ENCODE results near the gene MT1E. TPM values are rescaled to one million over a fixed set of nuclear protein-coding genes. Genes with fewer than 3 reads are reported as not detected.
A peak's percentile ranks its signal among the peaks of the same experiment; 100 is the strongest.

MT1E gene
- polyA plus RNA-seq, 4 donors = 75.0 to 194 (median 119) TPM

- DNase-seq (peak in 1 of 2 donors; percentile 26), FAIRE-seq (no peak)
- H3K27me3 ChIP-seq (ENCODE audit: control insufficient read depth in 3 of 3, insufficient read depth in 3 of 3, low read length in 3 of 3) = no peaks in the 10 kb centered on the region
- peak overlapping the region; percentile 56 to 90 (median 62) for H3K27ac ChIP-seq (ENCODE audit: low read depth in 1 of 3, low read length in 2 of 3)
- peaks cover 2 to 26% (median 8%) of the 10 kb centered on the region in 3 donors for H3K4me1 ChIP-seq (ENCODE audit: control insufficient read depth in 3 of 3, insufficient read depth in 2 of 3, low read depth in 1 of 3, low read length in 2 of 3)
- no peaks in the 10 kb centered on the region for H3K9me3 ChIP-seq (ENCODE audit: control insufficient read depth in 2 of 2, insufficient read depth in 1 of 2, low read depth in 1 of 2, low read length in 1 of 2)
- WGBS, 3 donors = 0 to 1% (median 1%) methylated on average over 21 of the region's 21 CpGs
- H3K36me3 ChIP-seq (ENCODE audit: control insufficient read depth in 3 of 3, insufficient read depth in 2 of 3, low read depth in 1 of 3, low read length in 3 of 3) = no peaks in the 10 kb centered on the region
- H3K4me3 ChIP-seq (ENCODE audit: low read depth in 1 of 3, low read length in 3 of 3) = peak overlapping the region; percentile 51 to 66 (median 53)
Observed at GRCh38 chr16:56608876-56609462, 16.6 kb upstream of the MT1E start.

DNA sequence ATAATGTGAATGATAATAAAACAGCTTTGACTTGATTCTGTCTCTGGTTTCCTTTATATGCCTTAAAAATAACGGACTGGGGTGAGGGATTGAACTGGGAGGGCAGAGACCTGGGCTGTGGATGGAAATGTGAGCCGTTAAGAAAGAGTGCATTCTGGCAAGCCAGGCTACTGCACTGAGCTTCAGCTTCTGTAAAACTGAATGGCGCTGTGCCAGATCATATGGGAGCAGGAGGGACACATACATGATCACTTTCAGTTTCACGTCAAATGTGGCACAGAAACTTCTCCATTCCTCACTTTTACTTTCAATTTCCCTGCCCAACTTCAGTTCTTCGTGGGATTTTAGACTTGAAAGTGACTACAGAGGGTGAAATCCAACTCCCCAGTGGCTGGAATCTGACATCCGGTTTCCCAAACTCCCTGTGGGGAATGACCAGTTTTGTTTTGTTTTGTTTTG, 16.1 kb upstream of the MT1E start:
- H3K36me3 ChIP-seq (ENCODE audit: control insufficient read depth in 3 of 3, insufficient read depth in 2 of 3, low read depth in 1 of 3, low read length in 3 of 3) = no peaks in the 10 kb centered on the region
- peak overlapping the region; percentile 56 to 90 (median 62) for H3K27ac ChIP-seq (ENCODE audit: low read depth in 1 of 3, low read length in 2 of 3)
- H3K4me3 ChIP-seq (ENCODE audit: low read depth in 1 of 3, low read length in 3 of 3) = peak overlapping the region in 2 of 3 donors; percentile 51 to 66
- H3K9me3 ChIP-seq (ENCODE audit: control insufficient read depth in 2 of 2, insufficient read depth in 1 of 2, low read depth in 1 of 2, low read length in 1 of 2) = no peaks in the 10 kb centered on the region
- H3K27me3 ChIP-seq (ENCODE audit: control insufficient read depth in 3 of 3, insufficient read depth in 3 of 3, low read length in 3 of 3) = no peaks in the 10 kb centered on the region
- 0 to 1% (median 1%) methylated on average over 6 of the region's 6 CpGs for WGBS, 3 donors
- peaks cover 2 to 26% (median 8%) of the 10 kb centered on the region in 3 donors for H3K4me1 ChIP-seq (ENCODE audit: control insufficient read depth in 3 of 3, insufficient read depth in 2 of 3, low read depth in 1 of 3, low read length in 2 of 3)
- DNase-seq = peak; percentile 92 to 95
- no peak for FAIRE-seq

DNA sequence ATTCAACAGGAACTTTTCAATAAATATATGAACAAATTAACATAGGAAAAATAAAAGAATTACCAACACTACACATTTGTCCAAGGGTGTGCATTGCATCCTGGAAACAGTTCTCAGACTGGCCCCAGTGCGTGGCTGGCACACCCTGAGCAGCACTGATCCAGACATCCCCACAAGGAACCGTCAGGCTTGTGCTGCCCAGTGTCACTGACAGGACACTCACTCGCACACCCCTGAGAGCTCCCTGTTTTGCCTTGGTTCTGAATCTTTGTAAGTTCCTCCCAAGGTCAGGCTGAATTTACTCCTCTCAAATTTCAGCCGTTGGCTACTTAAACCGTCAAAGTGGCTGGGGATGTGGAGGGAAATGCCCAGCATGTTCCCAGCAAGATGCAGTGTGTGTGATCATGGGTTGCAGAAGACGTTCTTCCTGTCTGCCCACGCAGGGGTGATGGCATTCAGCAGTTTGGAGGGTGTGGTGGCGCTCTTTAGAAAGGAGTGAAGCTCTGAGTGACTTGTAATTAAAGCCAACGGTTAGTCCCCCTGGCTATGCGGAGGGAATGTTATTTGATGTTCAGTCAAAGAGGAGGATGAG, 15.5 kb upstream of the MT1E start:
- no peak for FAIRE-seq
- H3K4me3 ChIP-seq (ENCODE audit: low read depth in 1 of 3, low read length in 3 of 3) = peak overlapping the region in 1 of 3 donors; percentile 66

GRCh38 chr16:56610609-56611111, 14.9 kb upstream of the MT1E start:
- no peaks in the 10 kb centered on the region for H3K9me3 ChIP-seq (ENCODE audit: control insufficient read depth in 2 of 2, insufficient read depth in 1 of 2, low read depth in 1 of 2, low read length in 1 of 2)
- peak overlapping the region in 2 of 3 donors; percentile 79 to 96 for H3K27ac ChIP-seq (ENCODE audit: low read depth in 1 of 3, low read length in 2 of 3)
- WGBS, 3 donors = 35 to 47% (median 46%) methylated on average over 2 of the region's 2 CpGs
- H3K36me3 ChIP-seq (ENCODE audit: control insufficient read depth in 3 of 3, insufficient read depth in 2 of 3, low read depth in 1 of 3, low read length in 3 of 3) = no peaks in the 10 kb centered on the region
- H3K27me3 ChIP-seq (ENCODE audit: control insufficient read depth in 3 of 3, insufficient read depth in 3 of 3, low read length in 3 of 3) = no peaks in the 10 kb centered on the region
- FAIRE-seq = no peak
- peaks cover 2 to 26% (median 8%) of the 10 kb centered on the region in 3 donors for H3K4me1 ChIP-seq (ENCODE audit: control insufficient read depth in 3 of 3, insufficient read depth in 2 of 3, low read depth in 1 of 3, low read length in 2 of 3)
- no peak overlapping the region for H3K4me3 ChIP-seq (ENCODE audit: low read depth in 1 of 3, low read length in 3 of 3)
- no peak for DNase-seq

More for the DNA sequence above, 15.5 kb upstream of the MT1E start:
- H3K9me3 ChIP-seq (ENCODE audit: control insufficient read depth in 2 of 2, insufficient read depth in 1 of 2, low read depth in 1 of 2, low read length in 1 of 2) = no peaks in the 10 kb centered on the region
- H3K4me1 ChIP-seq (ENCODE audit: control insufficient read depth in 3 of 3, insufficient read depth in 2 of 3, low read depth in 1 of 3, low read length in 2 of 3) = peaks cover 2 to 26% (median 8%) of the 10 kb centered on the region in 3 donors
- peak overlapping the region; percentile 56 to 96 (median 79) for H3K27ac ChIP-seq (ENCODE audit: low read depth in 1 of 3, low read length in 2 of 3)
- 8 to 17% (median 9%) methylated on average over 10 of the region's 10 CpGs for WGBS, 3 donors
- H3K27me3 ChIP-seq (ENCODE audit: control insufficient read depth in 3 of 3, insufficient read depth in 3 of 3, low read length in 3 of 3) = no peaks in the 10 kb centered on the region
- peak; percentile 43 to 52 for DNase-seq
- H3K36me3 ChIP-seq (ENCODE audit: control insufficient read depth in 3 of 3, insufficient read depth in 2 of 3, low read depth in 1 of 3, low read length in 3 of 3) = no peaks in the 10 kb centered on the region

- Histone ChIP-seq H3K4me3 (ENCODE audit: low read depth in 1 of 3, low read length in 3 of 3) (no peak overlapping the region), H3K27ac (ENCODE audit: low read depth in 1 of 3, low read length in 2 of 3) (peak overlapping the region in 2 of 3 donors; percentile 17 to 96), H3K9me3 (ENCODE audit: control insufficient read depth in 2 of 2, insufficient read depth in 1 of 2, low read depth in 1 of 2, low read length in 1 of 2) (no peaks in the 10 kb centered on the region), H3K36me3 (ENCODE audit: control insufficient read depth in 3 of 3, insufficient read depth in 2 of 3, low read depth in 1 of 3, low read length in 3 of 3) (no peaks in the 10 kb centered on the region), H3K27me3 (ENCODE audit: control insufficient read depth in 3 of 3, insufficient read depth in 3 of 3, low read length in 3 of 3) (no peaks in the 10 kb centered on the region), H3K4me1 (ENCODE audit: control insufficient read depth in 3 of 3, insufficient read depth in 2 of 3, low read depth in 1 of 3, low read length in 2 of 3) (peaks cover 2 to 26% (median 8%) of the 10 kb centered on the region in 3 donors)
- no peak for DNase-seq
- 69 to 83% (median 83%) methylated on average over 2 of the region's 2 CpGs for WGBS, 3 donors
- no peak for FAIRE-seq
Observed at GRCh38 chr16:56611281-56611833, 14.2 kb upstream of the MT1E start.

DNA sequence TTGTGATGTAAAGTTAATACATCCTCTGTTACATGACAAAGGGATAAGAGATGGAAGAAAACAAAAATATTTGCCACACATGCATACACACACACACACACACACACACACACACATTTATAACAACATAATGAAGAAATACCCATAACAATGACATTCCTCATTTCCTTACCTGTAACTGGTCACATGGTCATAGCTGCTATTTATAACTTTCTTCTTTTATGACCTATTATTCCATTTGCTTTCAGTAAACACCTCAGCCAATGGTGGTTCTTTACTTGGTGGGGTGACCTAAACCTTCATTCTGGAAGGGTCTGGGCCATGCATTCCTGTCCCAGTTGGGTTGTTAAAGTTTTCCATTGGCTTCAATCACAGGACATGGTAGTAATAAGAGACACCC, 11.9 kb upstream of the MT1E start:
- Histone ChIP-seq H3K36me3 (ENCODE audit: control insufficient read depth in 3 of 3, insufficient read depth in 2 of 3, low read depth in 1 of 3, low read length in 3 of 3) (no peaks in the 10 kb centered on the region), H3K27ac (ENCODE audit: low read depth in 1 of 3, low read length in 2 of 3) (no peak overlapping the region), H3K27me3 (ENCODE audit: control insufficient read depth in 3 of 3, insufficient read depth in 3 of 3, low read length in 3 of 3) (peaks cover 0 to 19% (median 0%) of the 10 kb centered on the region in 3 donors), H3K4me3 (ENCODE audit: low read depth in 1 of 3, low read length in 3 of 3) (no peak overlapping the region), H3K4me1 (ENCODE audit: control insufficient read depth in 3 of 3, insufficient read depth in 2 of 3, low read depth in 1 of 3, low read length in 2 of 3) (peaks cover 2 to 24% (median 8%) of the 10 kb centered on the region in 3 donors), H3K9me3 (ENCODE audit: control insufficient read depth in 2 of 2, insufficient read depth in 1 of 2, low read depth in 1 of 2, low read length in 1 of 2) (no peaks in the 10 kb centered on the region)
- DNase-seq = no peak
- FAIRE-seq = no peak

DNA sequence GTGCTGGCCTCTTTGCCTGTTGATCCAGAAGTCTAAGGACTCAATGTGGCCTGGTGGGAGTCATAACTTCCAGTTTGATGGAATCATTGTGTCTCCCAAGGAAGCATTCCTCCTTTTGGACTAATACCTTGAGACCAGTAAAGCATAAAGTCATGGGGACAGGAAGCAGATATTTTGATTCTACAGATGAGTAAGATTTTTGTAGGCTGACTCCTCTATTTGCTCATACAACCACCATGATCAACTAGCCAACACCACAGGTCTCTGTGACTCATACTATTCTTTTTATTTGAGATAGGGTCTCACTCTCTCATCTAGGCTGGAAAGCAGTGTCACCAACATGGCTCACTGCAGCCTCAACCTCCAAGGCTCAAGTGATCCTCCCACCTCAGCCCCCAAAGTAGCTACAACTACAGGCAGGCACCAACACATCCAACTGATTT, 11.0 kb upstream of the MT1E start:
- H3K27me3 ChIP-seq (ENCODE audit: control insufficient read depth in 3 of 3, insufficient read depth in 3 of 3, low read length in 3 of 3) = peaks cover 0 to 22% (median 0%) of the 10 kb centered on the region in 3 donors
- DNase-seq = no peak
- H3K4me1 ChIP-seq (ENCODE audit: control insufficient read depth in 3 of 3, insufficient read depth in 2 of 3, low read depth in 1 of 3, low read length in 2 of 3) = peaks cover 2 to 15% (median 8%) of the 10 kb centered on the region in 3 donors
- H3K36me3 ChIP-seq (ENCODE audit: control insufficient read depth in 3 of 3, insufficient read depth in 2 of 3, low read depth in 1 of 3, low read length in 3 of 3) = no peaks in the 10 kb centered on the region
- no peaks in the 10 kb centered on the region for H3K9me3 ChIP-seq (ENCODE audit: control insufficient read depth in 2 of 2, insufficient read depth in 1 of 2, low read depth in 1 of 2, low read length in 1 of 2)
- FAIRE-seq = no peak
- H3K27ac ChIP-seq (ENCODE audit: low read depth in 1 of 3, low read length in 2 of 3) = no peak overlapping the region
- no peak overlapping the region for H3K4me3 ChIP-seq (ENCODE audit: low read depth in 1 of 3, low read length in 3 of 3)

DNA sequence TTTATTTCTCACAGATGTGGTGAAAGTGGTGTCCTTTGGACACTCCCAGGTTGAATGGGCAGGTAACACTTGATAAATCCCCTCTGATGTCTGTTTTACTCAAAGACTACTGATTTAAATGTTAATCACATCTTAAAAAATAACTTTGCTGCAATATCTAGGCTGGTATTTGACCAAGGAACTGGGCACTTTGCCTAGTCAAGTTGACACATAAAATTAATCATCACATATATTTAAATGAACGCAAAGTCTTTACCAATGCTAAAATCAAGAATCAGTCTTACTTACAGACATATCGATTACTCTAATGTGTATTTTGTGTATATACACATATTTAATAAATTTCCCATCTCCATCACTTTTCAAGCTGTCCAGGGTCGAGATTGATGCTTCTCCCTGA, 10.2 kb upstream of the MT1E start:
- 85 to 93% (median 93%) methylated on average over 3 of the region's 3 CpGs for WGBS, 3 donors
- Histone ChIP-seq H3K27me3 (ENCODE audit: control insufficient read depth in 3 of 3, insufficient read depth in 3 of 3, low read length in 3 of 3) (peaks cover 0 to 22% (median 0%) of the 10 kb centered on the region in 3 donors), H3K4me3 (ENCODE audit: low read depth in 1 of 3, low read length in 3 of 3) (no peak overlapping the region), H3K4me1 (ENCODE audit: control insufficient read depth in 3 of 3, insufficient read depth in 2 of 3, low read depth in 1 of 3, low read length in 2 of 3) (peaks cover 2 to 9% (median 4%) of the 10 kb centered on the region in 3 donors), H3K27ac (ENCODE audit: low read depth in 1 of 3, low read length in 2 of 3) (no peak overlapping the region), H3K36me3 (ENCODE audit: control insufficient read depth in 3 of 3, insufficient read depth in 2 of 3, low read depth in 1 of 3, low read length in 3 of 3) (no peaks in the 10 kb centered on the region), H3K9me3 (ENCODE audit: control insufficient read depth in 2 of 2, insufficient read depth in 1 of 2, low read depth in 1 of 2, low read length in 1 of 2) (no peaks in the 10 kb centered on the region)
- FAIRE-seq = no peak
- DNase-seq = no peak

All from small intestine (tissue), 7 donors.